HCT116 (cell line): ENCODE results near the gene STEAP4.

Experiments
- CEBPB ChIP-seq: IDR thresholded peaks from 2 replicates; pipeline ENCODE4 v1.6.1; 2012; ENCODE audit warnings: low read depth
- CTCF ChIP-seq, 3 experiments: fragments of 200-600 bp in 1 of 3; sonication (generic) in 1 of 3; IDR thresholded peaks in 2 of 3; conservative IDR thresholded peaks in 1 of 3; 2 replicates each; pipeline ENCODE4 v1.5.1; 2012 to 2017; ENCODE audit warnings: low read depth in 2 of 3, low read length in 2 of 3, antibody characterized with exemption in 1 of 3, borderline replicate concordance in 1 of 3, control low read depth in 1 of 3, mild to moderate bottlenecking in 1 of 3, mixed read lengths in 1 of 3, mixed run types in 1 of 3, moderate library complexity in 1 of 3; ENCODE audit not compliant: insufficient read depth in 1 of 3
- EZH2phosphoT487 ChIP-seq: fragments of 200-600 bp; IDR thresholded peaks from 2 replicates; pipeline ENCODE4 v1.6.1; 2018; ENCODE audit warnings: antibody characterized with exemption, borderline replicate concordance
- JUND ChIP-seq: IDR thresholded peaks from 2 replicates; pipeline ENCODE4 v1.6.1; 2012
- SP1 ChIP-seq: IDR thresholded peaks from 2 replicates; pipeline ENCODE4 v1.6.1; 2012; ENCODE audit warnings: low read depth

GRCh38 chr7:88301924-88302323 lies 4.8 kb downstream of the STEAP4 start:
- TF ChIP-seq SP1 (no peak), CTCF (IDR thresholded peaks at IDR 0.05 in 2 of 3, conservative IDR thresholded peaks at IDR 0.05 in 1 of 3; ENCODE audit: borderline replicate concordance in 1 of 3, insufficient read depth in 1 of 3, low read depth in 2 of 3, low read length in 2 of 3) (no peak), CEBPB (no peak), EZH2phosphoT487 (no peak), JUND (no peak)
